Ammon's horn (tissue), 1 donor: ENCODE results near the gene FLYWCH1.

Experiments
- DNase-seq: peaks from one replicate; pipeline ENCODE4 v3.0.0-alpha.2; 2016; ENCODE audit warnings: low spot score

FLYWCH1 gene, protein sequence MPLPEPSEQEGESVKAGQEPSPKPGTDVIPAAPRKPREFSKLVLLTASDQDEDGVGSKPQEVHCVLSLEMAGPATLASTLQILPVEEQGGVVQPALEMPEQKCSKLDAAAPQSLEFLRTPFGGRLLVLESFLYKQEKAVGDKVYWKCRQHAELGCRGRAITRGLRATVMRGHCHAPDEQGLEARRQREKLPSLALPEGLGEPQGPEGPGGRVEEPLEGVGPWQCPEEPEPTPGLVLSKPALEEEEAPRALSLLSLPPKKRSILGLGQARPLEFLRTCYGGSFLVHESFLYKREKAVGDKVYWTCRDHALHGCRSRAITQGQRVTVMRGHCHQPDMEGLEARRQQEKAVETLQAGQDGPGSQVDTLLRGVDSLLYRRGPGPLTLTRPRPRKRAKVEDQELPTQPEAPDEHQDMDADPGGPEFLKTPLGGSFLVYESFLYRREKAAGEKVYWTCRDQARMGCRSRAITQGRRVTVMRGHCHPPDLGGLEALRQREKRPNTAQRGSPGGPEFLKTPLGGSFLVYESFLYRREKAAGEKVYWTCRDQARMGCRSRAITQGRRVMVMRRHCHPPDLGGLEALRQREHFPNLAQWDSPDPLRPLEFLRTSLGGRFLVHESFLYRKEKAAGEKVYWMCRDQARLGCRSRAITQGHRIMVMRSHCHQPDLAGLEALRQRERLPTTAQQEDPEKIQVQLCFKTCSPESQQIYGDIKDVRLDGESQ

DNA sequence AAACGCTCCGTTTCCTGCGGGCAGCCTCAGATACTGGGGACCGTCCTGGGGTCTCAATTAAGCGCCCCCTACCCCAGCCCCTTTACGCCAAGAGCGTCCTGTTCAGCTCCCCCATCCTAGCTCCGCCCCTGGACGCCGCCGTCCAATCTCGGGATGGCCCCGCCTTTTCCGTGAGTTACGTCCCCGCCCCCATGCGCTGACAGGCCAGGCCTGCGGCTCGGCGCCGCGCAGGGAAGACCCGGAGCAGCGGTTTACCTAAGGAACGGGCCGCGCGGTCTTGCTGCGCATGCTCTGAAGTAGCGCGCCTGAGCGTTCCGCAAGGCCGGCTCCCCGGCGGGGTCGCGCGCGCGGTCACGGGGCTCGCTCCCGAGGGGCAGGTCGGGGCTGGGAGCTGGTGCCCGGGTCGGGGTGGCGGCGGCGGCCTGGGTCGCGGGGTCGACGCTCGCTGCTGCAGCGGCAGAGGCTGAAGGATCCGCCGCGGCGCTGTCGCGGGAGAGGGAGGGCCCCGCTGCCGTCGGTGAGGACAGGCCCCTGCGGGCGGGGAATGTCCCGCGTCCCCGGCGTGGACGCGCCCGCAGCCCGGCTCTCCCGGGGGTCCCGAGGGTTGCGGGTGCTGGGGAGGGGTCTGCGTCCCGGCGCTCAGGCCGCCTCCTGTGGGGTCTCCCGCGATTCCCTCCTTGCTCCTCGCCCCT, at the start of gene FLYWCH1:
FLYWCH1 (plus strand) TSS at position 294 of the 692 bp plus-strand sequence. CDS start 17,755 bp downstream, outside the sequence.
- DNase-seq, result peak; percentile 99

- no peak for DNase-seq
Observed at GRCh38 chr16:2865651-2866050, 46.1 kb upstream of the FLYWCH1 start.

- no peak for DNase-seq
Observed at GRCh38 chr16:2866431-2866830, 45.3 kb upstream of the FLYWCH1 start.

- DNase-seq, result no peak
Observed at GRCh38 chr16:2867661-2867986, 44.1 kb upstream of the FLYWCH1 start.

- peak; percentile 92 for DNase-seq
Observed at GRCh38 chr16:2867987-2868789, 43.5 kb upstream of the FLYWCH1 start.

DNA sequence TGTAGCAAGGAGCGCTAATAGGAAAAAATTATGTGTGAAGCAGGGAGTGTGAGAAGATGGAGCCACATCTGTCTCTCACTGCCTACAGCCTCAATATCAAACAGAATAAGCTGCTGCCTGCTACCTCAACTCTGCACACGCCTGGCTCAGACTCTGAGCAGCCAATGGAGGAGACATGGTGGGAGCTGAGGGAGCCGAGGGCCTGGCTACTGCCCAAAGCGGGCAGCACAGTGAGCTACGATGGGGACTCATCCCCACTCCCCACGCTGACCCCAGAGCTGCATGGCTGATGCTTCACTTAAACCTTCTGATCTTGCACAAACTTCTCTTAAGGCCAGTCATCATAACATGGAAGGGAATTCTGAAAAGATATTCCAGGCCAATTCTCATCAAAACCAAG, 39.8 kb upstream of the FLYWCH1 start:
- DNase-seq, result no peak

DNA sequence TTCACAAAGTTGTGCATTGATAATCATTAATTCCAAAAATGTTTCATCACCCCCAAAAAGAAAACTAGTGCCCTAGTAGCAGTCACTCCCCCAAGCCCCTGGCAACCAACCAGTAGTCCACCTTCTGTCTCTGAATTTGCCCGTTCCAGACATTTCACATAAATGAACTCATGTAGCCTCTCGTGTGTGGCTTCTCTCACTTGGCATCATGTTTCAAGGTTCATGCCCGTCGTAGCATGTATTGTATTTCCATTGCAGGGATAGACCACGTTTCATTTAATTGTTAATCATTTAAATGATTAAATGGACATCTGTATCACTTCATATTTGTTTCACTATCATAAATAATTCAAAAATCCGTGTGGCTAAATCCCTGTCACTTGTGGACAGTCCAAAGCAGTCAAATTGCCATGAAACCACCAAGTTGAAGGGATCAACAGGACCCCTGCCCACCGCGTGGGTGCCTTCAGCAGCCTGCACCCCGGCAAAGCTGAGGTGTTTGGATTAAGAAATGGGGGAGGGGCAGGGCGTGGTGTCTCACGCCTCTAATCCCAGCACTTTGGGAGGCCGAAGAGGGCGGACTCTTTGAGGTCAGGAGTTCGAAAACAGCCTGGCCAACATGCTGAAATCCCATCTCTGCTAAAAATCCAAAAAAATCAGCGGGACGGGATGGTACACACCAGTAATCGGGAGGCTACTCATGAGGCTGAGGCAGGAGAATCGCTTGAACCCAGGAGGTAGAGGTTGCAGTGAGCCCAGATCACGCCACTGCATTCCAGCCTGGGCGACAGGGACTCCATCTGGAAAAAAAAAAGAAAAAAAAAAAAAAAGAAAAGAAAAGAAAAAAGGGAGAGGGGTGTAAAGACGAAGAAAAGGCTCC, 37.5 kb upstream of the FLYWCH1 start:
- DNase-seq, result no peak

- DNase-seq, result peak; percentile 87
Observed at GRCh38 chr16:2874912-2875362, 36.8 kb upstream of the FLYWCH1 start.

- DNase-seq, result no peak
Observed at GRCh38 chr16:2879854-2880508, 31.8 kb upstream of the FLYWCH1 start.

GRCh38 chr16:2881783-2882649, 29.7 kb upstream of the FLYWCH1 start:
- DNase-seq, result peak; percentile 34

DNA sequence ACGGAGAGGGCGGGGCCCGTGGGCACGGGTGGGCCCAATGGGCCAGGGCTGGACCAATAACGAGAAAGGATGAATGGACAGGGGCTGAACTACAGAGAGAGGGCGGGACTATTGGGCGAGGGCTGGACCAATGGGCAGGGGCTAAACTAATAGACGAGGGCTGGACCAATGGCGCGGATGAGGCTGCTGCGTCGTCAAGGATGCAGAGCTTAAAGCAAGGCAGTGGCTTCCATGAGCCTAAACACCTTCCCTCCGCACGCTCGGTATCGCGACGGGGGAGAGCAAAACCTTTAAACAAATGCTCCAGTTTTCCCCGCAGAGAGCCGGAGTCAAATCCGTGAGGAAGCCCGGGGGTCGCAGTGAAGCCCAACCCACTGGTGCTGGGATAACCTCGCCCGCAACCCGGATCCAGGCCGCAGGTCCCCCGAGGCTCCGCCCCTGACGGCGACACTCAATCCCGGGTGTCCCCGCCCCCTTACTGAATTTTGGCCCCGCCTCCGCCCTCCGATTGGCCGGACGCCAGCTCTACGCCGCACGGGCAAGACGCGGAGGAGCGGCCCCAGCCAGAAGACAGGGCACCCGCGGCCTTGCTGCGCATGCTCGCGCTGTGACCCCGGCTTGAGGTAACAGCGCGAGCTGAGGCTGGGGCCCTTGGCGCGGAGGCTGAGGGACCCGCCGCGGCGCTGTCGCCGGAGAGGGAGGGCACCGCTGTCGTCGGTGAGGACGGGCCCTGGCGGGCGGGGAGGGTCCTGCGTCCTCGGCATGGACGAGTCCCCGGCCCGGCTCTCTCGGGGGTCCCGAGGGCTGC, 28.9 kb upstream of the FLYWCH1 start, which contains the start of gene FLYWCH2:
FLYWCH2 (plus strand) TSS at position 566 of the 808 bp plus-strand sequence. CDS start 13,235 bp downstream, outside the sequence.
- DNase-seq, result peak; percentile 100

DNA sequence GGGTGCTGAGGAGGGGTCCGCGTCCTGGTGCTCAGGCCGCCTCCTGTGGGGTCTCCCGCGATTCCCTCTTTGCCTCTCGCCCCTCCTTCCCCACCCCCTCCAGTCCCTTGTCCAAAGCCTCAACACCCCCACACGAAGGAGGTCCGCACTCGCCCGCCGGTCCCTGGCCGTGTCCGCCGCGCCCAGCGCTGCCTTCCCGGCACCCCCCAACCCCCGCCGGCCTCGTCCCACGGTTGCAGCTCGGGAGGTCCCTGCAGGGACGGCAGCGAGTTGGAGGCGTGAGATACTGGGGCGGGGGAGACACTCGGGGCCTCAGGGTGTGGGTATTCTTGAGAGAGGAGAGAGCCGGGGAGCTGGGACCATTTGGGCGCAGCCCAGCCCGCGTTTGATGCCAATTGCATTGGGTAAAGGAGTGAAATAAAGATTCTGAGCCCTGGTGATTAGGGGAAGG, 28.2 kb upstream of the FLYWCH1 start:
- DNase-seq, result peak; percentile 11

- DNase-seq, result no peak
Observed at GRCh38 chr16:2884041-2884451, 27.7 kb upstream of the FLYWCH1 start.

DNA sequence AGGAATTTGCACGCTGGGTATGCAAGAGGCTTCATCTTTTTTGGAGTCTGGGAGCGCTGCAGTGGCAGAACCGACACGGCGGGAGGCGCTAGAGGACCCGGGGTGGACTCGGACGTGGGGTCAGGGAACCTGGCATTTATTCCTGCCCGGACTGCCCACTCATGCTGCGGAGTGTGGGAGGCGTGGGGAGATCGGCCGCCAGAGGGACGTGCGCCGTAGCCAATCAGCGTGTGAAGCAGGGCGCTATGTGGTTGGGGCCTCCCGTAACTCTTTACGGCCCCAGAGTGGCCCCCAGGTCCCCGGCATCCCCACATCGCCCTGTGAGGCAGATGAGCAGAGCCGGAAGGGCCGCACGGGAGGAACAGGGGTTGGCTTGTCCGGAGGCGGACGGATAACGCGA, 17.5 kb upstream of the FLYWCH1 start:
- DNase-seq, result no peak

GRCh38 chr16:2895813-2896212, 15.9 kb upstream of the FLYWCH1 start:
- no peak for DNase-seq

- DNase-seq, result no peak
Observed at GRCh38 chr16:2896480-2897010, 15.2 kb upstream of the FLYWCH1 start.

DNA sequence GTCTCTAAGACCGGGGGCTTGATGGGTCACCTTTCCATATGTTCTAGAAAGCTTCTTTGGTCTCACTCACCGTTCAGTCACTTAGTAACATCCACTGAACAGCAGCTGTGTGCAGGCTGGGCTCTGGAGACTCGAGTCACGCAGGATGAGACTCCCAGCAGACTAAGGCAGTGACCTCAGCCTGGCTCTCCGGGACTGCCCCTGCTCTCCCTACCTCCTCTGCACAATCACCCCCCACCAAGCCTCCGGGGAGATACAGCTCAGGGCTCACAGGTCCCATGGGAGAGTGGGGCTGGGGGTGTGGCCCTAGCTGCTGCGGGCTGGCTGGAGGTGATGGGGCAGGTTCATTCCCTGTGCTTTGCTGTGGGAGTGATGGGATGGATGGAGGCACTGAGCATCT, 14.6 kb upstream of the FLYWCH1 start:
- DNase-seq, result no peak
